ENCODE data around the gene UBE4A. TPM values are rescaled to one million over a fixed set of nuclear protein-coding genes. Genes with fewer than 3 reads are reported as not detected.
A peak's percentile ranks its signal among the peaks of the same experiment; 100 is the strongest.

The UBE4A gene
- total and polyA plus RNA-seq, 9 of the 15 experiments (the other 6 are each of a cell fraction or from before 2014, with no cell fraction given), result 13.5 to 45.2 (median 26.8) TPM

GRCh38 chr11:118401151-118401879 is 41.9 kb downstream of the UBE4A start, which contains the start of gene ATP5MG (continued):
- TF ChIP-seq CXXC5 (CRISPR knock-in tag; IDR thresholded peaks at IDR 0.05), result peak; percentile 29; the same call in 1 of the 2 replicates
- TF ChIP-seq PTBP1 (IDR thresholded peaks at IDR 0.05; ENCODE audit: low read depth, low read length), result no peak
- TF ChIP-seq MAFG (tag; conservative IDR thresholded peaks at IDR 0.05), result no peak
- no peak for TF ChIP-seq ZNF197 (CRISPR knock-in tag; IDR thresholded peaks at IDR 0.05; ENCODE audit: low read depth)
- no peak for TF ChIP-seq FOXA3 (CRISPR knock-in tag; conservative IDR thresholded peaks at IDR 0.05 in 1 of 2, IDR thresholded peaks at IDR 0.05 in 1 of 2)
- peak; percentile 84 for TF ChIP-seq RBFOX2 (IDR thresholded peaks at IDR 0.05; ENCODE audit: low read depth, low read length)
- no peak for TF ChIP-seq ZNF398 (CRISPR knock-in tag; IDR thresholded peaks at IDR 0.05)
- no peak for TF ChIP-seq SMARCA4 (IDR thresholded peaks at IDR 0.05)
- TF ChIP-seq ELF4 (CRISPR knock-in tag; IDR thresholded peaks at IDR 0.05), result no peak
- peak; percentile 63; the same call in 1 of the 2 replicates for TF ChIP-seq TCF7 (IDR thresholded peaks at IDR 0.05; ENCODE audit: borderline replicate concordance)
- no peak for TF ChIP-seq ZNF584 (CRISPR knock-in tag; IDR thresholded peaks at IDR 0.05; ENCODE audit: low read depth)
- TF ChIP-seq THRA (IDR thresholded peaks at IDR 0.05), result no peak
- no peak for TF ChIP-seq CCNT2 (IDR thresholded peaks at IDR 0.05; ENCODE audit: borderline replicate concordance, extremely low read depth, insufficient read length, low read depth, low read length)
- TF ChIP-seq ATF6 (CRISPR knock-in tag; IDR thresholded peaks at IDR 0.05), result no peak
- peak; percentile 83 for TF ChIP-seq PHF20 (IDR thresholded peaks at IDR 0.05; ENCODE audit: partially characterized antibody)
- no peak for TF ChIP-seq SRSF9 (IDR thresholded peaks at IDR 0.05; ENCODE audit: borderline replicate concordance, low read depth, low read length)
- no peak for TF ChIP-seq ZNF431 (CRISPR knock-in tag; IDR thresholded peaks at IDR 0.05)
- TF ChIP-seq ZNF644 (tag; IDR thresholded peaks at IDR 0.05; ENCODE audit: low read depth), result 0 out of 2 replicates have a peak, but pooled peaks have one; percentile 58
- TF ChIP-seq ZNF740 (CRISPR knock-in tag; IDR thresholded peaks at IDR 0.05), result no peak
- TF ChIP-seq ZNF740 (tag; IDR thresholded peaks at IDR 0.05), result no peak
- no peak for TF ChIP-seq ZNF165 (CRISPR knock-in tag; IDR thresholded peaks at IDR 0.05; ENCODE audit: borderline replicate concordance)
- TF ChIP-seq KAT7 (CRISPR knock-in tag; IDR thresholded peaks at IDR 0.05; ENCODE audit: borderline replicate concordance), result peak; percentile 79; the same call in 1 of the 2 replicates
- TF ChIP-seq RB1 (IDR thresholded peaks at IDR 0.05; ENCODE audit: low read depth), result peak; percentile 69

All from K562 (cell line).